Measurements from ENCODE around the gene RELN.

The RELN gene

GRCh38 chr7:103698064-103698463 lies 291.4 kb downstream of the RELN start (continued):
- TF ChIP-seq ZSCAN5A (tag by site-specific recombination; IDR thresholded peaks at IDR 0.05) (no peak), ZNF645 (tag by site-specific recombination; IDR thresholded peaks at IDR 0.05) (no peak), PRDM1 (tag by site-specific recombination; IDR thresholded peaks at IDR 0.05) (no peak), ZNF670 (tag by site-specific recombination; IDR thresholded peaks at IDR 0.05; ENCODE audit: low read depth) (no peak), ZBTB49 (tag by site-specific recombination; IDR thresholded peaks at IDR 0.05; ENCODE audit: low read depth) (no peak), ZNF48 (tag by site-specific recombination; IDR thresholded peaks at IDR 0.05) (no peak), ZNF654 (tag by site-specific recombination; IDR thresholded peaks at IDR 0.05; ENCODE audit: low read depth) (no peak), ZNF350 (tag by site-specific recombination; IDR thresholded peaks at IDR 0.05) (no peak)

GRCh38 chr7:103695521-103695920 lies 293.9 kb downstream of the RELN start:
- POLR2A ChIA-PET = no interaction called here
- Histone ChIP-seq H3K4me3 (ENCODE audit: low read depth, low read length) (no peak overlapping the region), H3K36me3 (ENCODE audit: control insufficient read depth in 2 of 2, insufficient read depth in 1 of 2, low read length in 2 of 2) (no peaks in the 10 kb centered on the region), H3K9me3 (ENCODE audit: control insufficient read depth, insufficient read depth, low read depth, low read length) (no peaks in the 10 kb centered on the region), H3K27ac (ENCODE audit: extremely low read depth, low read depth, low read length) (no peak overlapping the region), H3K4me1 (ENCODE audit: control insufficient read depth, insufficient read depth, low read length) (no peaks in the 10 kb centered on the region)
- CTCF ChIA-PET = interaction anchor here (0.7 kb wide), 1 partner anchor 409 kb away, joined by 3 read pairs; no protein-coding TSS in a partner anchor
- TF ChIP-seq ZNF473 (tag by site-specific recombination; IDR thresholded peaks at IDR 0.05) (no peak), MEIS1 (CRISPR knock-in tag; IDR thresholded peaks at IDR 0.05; ENCODE audit: borderline replicate concordance) (no peak), IKZF3 (tag by site-specific recombination; IDR thresholded peaks at IDR 0.05) (no peak), ZEB2 (tag by site-specific recombination; IDR thresholded peaks at IDR 0.05) (no peak), ZNF596 (tag by site-specific recombination; IDR thresholded peaks at IDR 0.05) (no peak), ZNF416 (tag by site-specific recombination; IDR thresholded peaks at IDR 0.05) (no peak), KLF8 (tag by site-specific recombination; IDR thresholded peaks at IDR 0.05) (no peak), ZFP37 (tag by site-specific recombination; IDR thresholded peaks at IDR 0.05) (no peak), SP2 (tag by site-specific recombination; IDR thresholded peaks at IDR 0.05) (no peak), ZNF48 (tag by site-specific recombination; IDR thresholded peaks at IDR 0.05) (no peak), ZNF138 (tag by site-specific recombination; IDR thresholded peaks at IDR 0.05; ENCODE audit: borderline replicate concordance) (no peak), ZBTB26 (tag by site-specific recombination; optimal IDR thresholded peaks at IDR 0.05) (no peak), ZNF561 (tag by site-specific recombination; IDR thresholded peaks at IDR 0.05; ENCODE audit: borderline replicate concordance) (no peak), PRDM10 (tag by site-specific recombination; IDR thresholded peaks at IDR 0.05) (no peak), ZFP69B (tag by site-specific recombination; IDR thresholded peaks at IDR 0.05) (no peak)

Data from HEK293 (cell line).